ENCODE results near the gene PTOV1.

The PTOV1 gene

DNA sequence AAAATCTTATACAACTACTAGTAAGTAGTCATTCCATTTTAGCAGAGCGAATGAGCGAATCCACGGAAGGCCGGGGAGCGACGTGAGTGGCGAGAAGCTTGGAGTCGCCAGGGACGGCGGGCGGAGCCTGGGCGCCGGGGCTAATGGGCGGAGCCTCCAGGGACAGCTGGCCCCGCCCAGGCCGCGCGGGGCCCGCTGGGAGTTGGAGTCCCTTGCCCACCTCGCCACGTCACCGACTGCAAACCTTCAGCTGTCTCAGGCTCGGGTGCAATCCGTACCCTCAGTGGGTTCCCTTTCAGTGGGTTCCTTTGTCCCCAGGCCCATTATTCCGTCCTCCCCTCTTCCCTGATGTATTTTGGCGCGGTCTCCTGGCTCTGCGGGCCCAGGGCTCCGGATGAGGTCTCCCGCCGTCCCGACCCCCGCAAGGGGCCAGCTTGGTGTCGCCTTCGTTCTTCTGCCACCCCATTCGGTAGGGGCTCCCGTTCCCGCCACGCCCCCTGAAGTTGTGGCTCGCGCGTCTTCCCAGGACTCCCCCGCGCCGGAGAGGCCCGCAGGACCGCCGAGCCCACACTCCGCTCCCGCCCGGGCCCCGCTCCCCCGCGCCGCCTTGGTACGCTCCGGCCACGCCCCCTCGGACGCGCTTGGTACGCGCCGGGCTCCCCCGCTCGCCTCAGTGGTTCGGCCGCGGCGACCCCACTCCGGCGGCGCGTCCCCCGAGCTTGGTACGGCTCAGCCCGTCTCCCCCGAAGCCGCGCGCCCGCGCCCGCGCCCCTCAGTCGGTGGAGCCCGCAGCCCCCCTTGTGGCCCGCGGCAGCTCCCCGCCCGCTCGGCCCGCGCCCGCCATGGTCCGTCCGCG is at the start of gene PTOV1:
PTOV1 (plus strand) TSS at position 673 of the 856 bp plus-strand sequence.
- Mint-ChIP-seq H3K4me3 (peak within 1 kb of the TSS; percentile 91 to 97 (median 94)), H3K27me3 (ENCODE audit: low read depth) (no peaks in the 10 kb centered on the region), H3K27ac (peak within 1 kb of the TSS; percentile 96 to 99 (median 99)), H3K4me1 (peaks cover 23% of the 10 kb centered on the region), H3K9me3 (peaks cover 15% of the 10 kb centered on the region), H3K36me3 (ENCODE audit: low read depth) (peaks cover 40% of the 10 kb centered on the region)
- TF ChIP-seq, protein P1, sequence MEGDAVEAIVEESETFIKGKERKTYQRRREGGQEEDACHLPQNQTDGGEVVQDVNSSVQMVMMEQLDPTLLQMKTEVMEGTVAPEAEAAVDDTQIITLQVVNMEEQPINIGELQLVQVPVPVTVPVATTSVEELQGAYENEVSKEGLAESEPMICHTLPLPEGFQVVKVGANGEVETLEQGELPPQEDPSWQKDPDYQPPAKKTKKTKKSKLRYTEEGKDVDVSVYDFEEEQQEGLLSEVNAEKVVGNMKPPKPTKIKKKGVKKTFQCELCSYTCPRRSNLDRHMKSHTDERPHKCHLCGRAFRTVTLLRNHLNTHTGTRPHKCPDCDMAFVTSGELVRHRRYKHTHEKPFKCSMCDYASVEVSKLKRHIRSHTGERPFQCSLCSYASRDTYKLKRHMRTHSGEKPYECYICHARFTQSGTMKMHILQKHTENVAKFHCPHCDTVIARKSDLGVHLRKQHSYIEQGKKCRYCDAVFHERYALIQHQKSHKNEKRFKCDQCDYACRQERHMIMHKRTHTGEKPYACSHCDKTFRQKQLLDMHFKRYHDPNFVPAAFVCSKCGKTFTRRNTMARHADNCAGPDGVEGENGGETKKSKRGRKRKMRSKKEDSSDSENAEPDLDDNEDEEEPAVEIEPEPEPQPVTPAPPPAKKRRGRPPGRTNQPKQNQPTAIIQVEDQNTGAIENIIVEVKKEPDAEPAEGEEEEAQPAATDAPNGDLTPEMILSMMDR (IDR thresholded peaks at IDR 0.05; ENCODE audit: unreplicated experiment in 3 of 3), result no peak

DNA sequence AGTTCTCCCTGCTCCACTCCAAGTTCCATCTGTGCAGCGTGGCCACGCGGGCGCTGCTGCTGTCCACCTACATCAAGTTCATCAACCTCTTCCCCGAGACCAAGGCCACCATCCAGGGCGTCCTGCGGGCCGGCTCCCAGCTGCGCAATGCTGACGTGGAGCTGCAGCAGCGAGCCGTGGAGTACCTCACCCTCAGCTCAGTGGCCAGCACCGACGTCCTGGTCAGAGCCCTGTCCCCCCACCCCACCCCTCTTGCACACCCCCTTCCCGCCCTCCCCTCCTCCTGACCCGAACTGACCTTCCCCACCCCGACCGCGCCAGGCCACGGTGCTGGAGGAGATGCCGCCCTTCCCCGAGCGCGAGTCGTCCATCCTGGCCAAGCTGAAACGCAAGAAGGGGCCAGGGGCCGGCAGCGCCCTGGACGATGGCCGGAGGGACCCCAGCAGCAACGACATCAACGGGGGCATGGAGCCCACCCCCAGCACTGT is 49.5 kb upstream of the PTOV1 start:
- peaks cover 47% of the 10 kb centered on the region for H3K36me3 Mint-ChIP-seq (ENCODE audit: low read depth)
- TF ChIP-seq, protein P1 (IDR thresholded peaks at IDR 0.05; ENCODE audit: unreplicated experiment in 3 of 3), result no peak

DNA sequence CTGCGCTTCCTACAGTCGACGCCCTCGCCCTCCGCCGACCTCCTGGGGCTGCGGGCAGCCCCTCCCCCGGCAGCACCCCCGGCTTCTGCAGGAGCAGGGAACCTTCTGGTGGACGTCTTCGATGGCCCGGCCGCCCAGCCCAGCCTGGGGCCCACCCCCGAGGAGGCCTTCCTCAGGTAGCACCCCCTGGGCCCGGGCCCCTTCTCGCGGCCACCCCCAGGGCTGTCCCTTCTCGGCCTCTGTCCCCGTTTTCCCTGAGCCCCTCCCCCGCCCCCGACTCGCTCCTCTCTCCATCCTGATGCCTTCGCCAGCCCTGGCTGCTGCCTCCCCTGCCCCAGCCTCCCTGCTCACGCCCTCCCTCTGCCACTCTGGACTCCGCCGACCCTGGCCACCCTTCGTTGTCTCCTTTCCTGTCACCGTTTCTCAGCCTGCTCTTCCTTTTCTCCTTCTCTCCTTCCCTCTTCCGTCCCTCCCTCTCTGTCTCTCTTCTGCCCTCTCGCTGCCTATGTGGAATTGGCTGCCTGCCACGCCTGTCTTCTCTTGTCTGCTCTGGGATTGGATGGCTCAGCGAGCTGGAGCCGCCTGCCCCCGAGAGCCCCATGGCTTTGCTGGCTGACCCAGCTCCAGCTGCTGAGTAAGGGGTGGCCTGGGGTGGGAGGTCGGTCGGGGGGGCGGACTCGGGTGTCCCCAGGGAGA is 48.8 kb upstream of the PTOV1 start:
- no peaks in the 10 kb centered on the region for H3K27me3 Mint-ChIP-seq (ENCODE audit: low read depth)
- TF ChIP-seq, protein P1 (IDR thresholded peaks at IDR 0.05; ENCODE audit: unreplicated experiment in 3 of 3), result peak; percentile 18 to 34 (median 27)
- peak overlapping the region; percentile 75 to 82 (median 82) for H3K4me3 Mint-ChIP-seq
- peaks cover 42% of the 10 kb centered on the region for H3K36me3 Mint-ChIP-seq (ENCODE audit: low read depth)
- H3K27ac Mint-ChIP-seq, result peak overlapping the region; percentile 74 to 89 (median 80)
- H3K4me1 Mint-ChIP-seq, result peaks cover 18% of the 10 kb centered on the region
- no peaks in the 10 kb centered on the region for H3K9me3 Mint-ChIP-seq

More for the DNA sequence above, 49.5 kb upstream of the PTOV1 start:
- H3K9me3 Mint-ChIP-seq, result no peaks in the 10 kb centered on the region
- peaks cover 17% of the 10 kb centered on the region for H3K4me1 Mint-ChIP-seq
- H3K4me3 Mint-ChIP-seq, result peak overlapping the region in 2 of 3 experiments; percentile 28 to 50
- no peaks in the 10 kb centered on the region for H3K27me3 Mint-ChIP-seq (ENCODE audit: low read depth)
- H3K27ac Mint-ChIP-seq, result no peak overlapping the region

DNA sequence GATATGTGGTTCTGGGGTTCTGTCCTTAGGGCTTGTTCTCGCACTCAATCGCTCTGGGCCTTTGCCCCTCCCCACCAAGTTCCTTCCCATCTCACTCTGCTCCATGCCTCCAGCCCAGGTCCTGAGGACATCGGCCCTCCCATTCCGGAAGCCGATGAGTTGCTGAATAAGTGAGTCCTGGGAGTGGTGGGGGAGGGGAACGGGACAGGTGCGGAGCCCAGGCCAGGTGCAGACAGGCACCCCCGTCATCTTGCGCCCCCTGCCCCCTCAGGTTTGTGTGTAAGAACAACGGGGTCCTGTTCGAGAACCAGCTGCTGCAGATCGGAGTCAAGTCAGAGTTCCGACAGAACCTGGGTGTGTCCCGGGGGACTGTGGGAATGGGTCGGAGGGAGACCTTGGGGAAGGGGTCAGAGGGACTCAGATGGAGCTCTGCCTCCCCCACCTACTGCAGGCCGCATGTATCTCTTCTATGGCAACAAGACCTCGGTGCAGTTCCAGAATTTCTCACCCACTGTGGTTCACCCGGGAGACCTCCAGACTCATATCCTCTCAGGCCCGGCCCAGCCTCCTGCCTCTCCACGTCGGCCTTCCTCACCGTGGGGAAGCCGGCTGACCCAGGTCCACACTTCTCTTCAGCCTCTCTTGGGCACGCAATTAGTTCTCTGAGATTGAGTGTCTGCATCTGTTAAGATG is 48.0 kb upstream of the PTOV1 start:
- Mint-ChIP-seq H3K27ac (peak overlapping the region; percentile 39 to 89 (median 80)), H3K4me1 (peaks cover 21% of the 10 kb centered on the region), H3K27me3 (ENCODE audit: low read depth) (no peaks in the 10 kb centered on the region), H3K4me3 (peak overlapping the region; percentile 75 to 82 (median 82)), H3K36me3 (ENCODE audit: low read depth) (peaks cover 35% of the 10 kb centered on the region), H3K9me3 (no peaks in the 10 kb centered on the region)
- TF ChIP-seq, protein P1 (IDR thresholded peaks at IDR 0.05; ENCODE audit: unreplicated experiment in 3 of 3), result no peak

DNA sequence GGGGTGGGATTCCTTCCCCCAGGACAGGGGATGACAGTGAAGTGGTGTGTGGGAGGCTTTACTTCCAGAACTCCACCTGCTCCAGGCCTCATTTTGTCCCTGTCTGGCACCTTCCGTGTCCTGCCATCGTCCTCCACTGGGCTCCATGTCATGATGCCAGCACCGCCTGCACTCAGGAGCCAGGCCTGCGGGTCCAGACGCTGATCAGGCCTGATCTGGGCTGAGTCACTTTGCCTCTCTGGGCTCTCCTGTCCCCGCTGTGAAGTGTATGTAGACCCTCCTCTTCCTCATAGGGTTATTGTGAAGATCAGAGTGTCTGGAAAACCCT is 47.5 kb upstream of the PTOV1 start:
- H3K4me3 Mint-ChIP-seq, result peak overlapping the region; percentile 36 to 39 (median 38)
- TF ChIP-seq, protein P1 (IDR thresholded peaks at IDR 0.05; ENCODE audit: unreplicated experiment in 3 of 3), result no peak

More for the DNA sequence above, 47.5 kb upstream of the PTOV1 start:
- Mint-ChIP-seq H3K27ac (peak overlapping the region; percentile 28 to 89 (median 39)), H3K36me3 (ENCODE audit: low read depth) (peaks cover 31% of the 10 kb centered on the region), H3K4me1 (peaks cover 22% of the 10 kb centered on the region), H3K27me3 (ENCODE audit: low read depth) (no peaks in the 10 kb centered on the region), H3K9me3 (no peaks in the 10 kb centered on the region)

All from nephron (organoid).